ENCODE results near the gene TMEM121B.
"Not testable (repeated sequence)": the region's sequence is repeated elsewhere in the genome, so short reads cannot be mapped to it uniquely, and the experiment has no call there.

The TMEM121B gene

DNA sequence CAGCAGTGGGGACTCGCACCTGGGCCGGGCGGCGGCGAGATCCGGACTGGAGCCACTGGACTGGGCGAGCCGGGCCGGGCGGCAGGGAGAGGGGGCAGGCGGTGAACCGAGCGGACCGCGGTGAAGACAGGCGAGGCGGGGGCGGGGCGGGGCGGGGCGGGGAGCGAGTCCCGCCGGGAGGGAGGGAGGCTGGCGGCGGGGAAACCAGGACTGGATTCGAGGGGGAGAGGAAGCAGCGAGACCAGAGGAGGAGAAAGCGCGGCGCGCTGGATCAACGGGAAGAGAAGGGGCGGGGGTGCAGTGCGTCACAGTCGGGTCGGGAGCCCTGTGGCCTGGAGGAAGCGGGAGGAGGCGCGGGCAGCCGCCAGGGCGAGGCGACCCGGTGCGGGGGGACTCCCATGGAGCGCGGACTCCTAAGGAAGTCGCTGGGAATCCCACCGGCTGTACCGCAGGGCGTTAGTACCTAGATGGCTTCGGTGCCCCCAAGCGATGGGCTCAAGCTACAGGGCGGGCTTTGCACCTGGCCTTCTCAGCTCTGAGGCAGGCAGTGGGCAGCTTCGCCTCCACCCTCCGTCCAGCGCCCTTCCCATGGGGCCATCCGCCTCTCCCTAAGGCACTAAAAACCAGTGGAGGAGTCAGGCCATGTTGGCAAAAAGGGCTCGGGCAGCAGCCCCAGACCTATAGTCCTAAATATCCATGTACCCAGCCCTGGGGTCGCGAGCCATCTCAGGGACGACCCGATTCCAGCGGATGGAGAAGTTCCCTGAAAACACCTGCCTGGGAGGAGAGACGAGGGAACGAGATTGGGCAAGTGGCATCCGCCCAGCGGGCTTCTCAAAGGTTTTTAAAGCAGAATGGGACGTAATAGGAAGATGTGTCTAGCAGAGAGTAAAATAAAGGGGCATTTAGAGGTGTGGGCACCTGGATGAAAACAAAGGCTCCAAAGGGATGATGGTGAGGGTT is at the start of gene TMEM121B:
TSS of gene TMEM121B (minus strand) at position 128 of the 963 bp plus-strand sequence. CDS start 233 bp downstream, outside the sequence.
- no peak for DNase-seq

GRCh38 chr22:17167486-17167885 is 46.3 kb upstream of the TMEM121B start:
- DNase-seq, result no peak

DNA sequence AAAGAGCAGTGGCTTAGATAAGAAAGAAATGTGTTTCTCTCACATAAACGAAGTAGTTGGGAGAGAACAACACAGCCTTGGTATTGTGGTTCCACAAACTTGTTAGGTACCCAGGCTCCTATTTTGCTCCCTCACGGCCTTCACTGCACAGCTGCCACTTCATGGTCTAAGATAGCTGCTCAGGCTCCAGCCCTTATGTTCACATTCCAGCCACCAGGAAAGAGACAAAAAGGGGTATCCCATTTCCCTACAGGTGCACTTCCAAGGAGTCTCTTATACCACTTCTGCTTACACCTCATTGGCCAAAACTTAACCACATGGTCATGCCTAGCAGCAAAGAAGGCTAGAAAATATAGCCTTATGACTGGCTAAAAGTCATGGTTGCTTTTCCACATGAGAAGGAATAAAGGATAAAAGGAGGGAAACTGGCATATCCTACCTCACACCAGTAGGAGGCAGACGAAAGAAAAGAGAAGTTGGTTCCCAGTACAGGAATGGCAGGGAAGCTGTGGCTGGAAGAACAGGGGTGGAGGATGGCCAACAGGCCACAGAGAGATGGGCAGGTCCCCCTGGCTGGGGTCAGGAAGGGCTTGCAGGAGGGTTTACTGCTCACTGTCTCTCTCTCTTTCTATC is 43.3 kb upstream of the TMEM121B start:
- no peak for DNase-seq

DNA sequence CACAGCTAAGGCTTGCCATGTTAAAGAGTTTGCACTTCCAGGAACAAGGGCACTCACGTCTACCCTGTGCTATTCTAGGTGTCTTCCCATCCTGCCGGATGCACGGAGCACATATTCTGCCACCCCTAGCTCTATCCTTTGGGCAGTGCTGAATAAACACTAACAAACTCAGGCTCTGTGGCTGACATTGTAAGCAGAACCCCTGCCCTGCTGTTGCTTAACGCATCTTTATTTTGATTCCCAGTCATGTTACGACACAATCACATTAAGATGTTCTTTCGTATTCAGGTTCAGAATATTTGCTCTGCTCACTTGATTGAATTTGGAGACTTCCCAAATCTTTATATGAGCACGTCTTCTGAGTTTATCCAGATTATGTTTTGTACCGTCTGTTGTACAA is 41.6 kb upstream of the TMEM121B start:
- DNase-seq, result no peak

DNA sequence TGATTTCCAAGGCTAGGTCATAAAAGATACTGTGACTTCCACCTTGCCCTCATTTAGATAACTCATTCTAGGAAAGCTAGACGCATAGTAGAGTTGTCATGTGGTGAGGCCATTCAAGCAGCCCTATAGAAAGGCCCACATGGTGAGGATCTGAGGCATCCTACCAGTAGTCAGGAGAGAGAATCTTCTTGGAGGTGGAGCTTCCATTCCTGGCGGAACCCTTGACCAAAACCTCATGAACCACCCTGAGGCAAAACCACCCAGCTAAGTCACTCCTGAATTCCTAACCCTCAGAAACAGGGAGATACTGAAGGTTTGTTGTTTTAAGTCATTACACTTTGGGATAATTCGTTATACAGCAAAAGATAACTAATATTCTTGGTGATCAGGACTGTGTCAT is 40.8 kb upstream of the TMEM121B start:
- DNase-seq, result no peak

DNA sequence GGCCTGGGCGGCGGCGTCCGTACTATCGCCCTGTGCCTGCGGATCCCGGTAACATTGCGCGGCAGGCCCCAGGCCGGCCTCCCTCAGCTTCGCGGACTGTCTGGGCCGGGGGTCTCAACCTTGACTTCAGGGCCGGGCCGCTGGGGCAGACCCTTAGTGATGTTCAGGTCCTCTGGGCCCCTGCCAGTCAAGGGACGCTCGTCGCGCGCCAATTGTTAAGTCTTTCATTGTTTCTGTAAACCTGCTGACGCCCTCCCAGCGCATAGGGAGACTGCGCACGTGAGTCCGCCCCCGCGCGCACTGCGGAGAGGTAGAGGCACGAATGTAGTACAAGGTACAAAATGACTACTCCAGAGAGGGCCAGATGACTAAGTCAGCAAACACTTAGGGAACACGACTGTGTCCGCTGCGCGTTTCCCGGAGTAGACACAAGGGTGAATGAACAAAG is 38.4 kb upstream of the TMEM121B start:
- peak in 2 of 4 experiments; percentile 33 to 48 for DNase-seq

DNA sequence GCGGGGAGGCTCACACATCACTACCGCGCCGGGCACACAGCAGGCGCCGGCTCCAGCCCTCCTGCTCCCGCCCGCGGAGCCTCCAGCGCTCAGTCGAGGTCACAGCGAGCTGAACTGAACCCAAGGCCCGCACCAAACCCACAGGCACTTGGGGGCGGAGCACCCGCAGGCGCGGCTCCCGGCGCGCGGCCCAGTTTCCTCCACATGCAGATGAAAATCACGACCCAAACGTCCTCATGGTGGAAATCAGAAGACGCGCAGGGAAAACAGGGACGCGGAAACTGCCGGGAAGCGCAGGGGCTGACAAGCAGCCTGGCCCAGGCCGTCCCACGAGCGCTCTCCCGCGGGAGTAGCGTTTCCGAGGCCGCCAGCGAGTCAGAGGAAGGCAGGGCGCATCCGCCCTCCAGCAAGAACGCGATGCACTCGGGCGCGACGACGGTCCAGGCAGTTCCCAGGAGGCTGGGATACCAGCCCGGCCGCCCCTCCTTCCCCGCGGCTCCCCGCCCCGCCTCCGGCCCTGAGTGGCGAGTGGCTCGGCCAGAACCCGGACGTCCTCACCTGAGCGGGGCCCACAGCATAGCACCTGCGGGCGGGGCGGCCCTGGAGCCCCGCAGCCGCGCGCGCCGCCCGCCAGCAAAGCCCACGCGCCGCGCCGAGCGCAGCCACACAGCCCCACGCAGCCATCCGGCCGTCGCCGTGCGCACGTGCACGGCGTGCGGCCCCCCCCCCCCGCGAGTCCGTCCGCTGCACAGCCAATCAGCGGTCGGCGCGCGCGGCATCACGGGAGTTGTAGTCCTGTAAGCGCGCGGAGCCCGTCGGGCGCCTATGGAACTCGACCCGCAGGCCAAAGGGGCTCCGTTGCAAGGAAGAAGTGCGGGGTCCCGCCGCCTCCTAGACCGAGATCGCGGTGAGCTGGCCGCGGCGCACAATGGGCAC is 37.7 kb upstream of the TMEM121B start, which contains the start of gene HDHD5:
TSS of gene HDHD5 (minus strand) at position 710 of the 936 bp plus-strand sequence. CDS start at position 684, 26 bp downstream.
- peak; percentile 82 to 88 (median 86) for DNase-seq

- no peak for DNase-seq
Measured at GRCh38 chr22:17158176-17158567, 37.0 kb upstream of the TMEM121B start.

DNA sequence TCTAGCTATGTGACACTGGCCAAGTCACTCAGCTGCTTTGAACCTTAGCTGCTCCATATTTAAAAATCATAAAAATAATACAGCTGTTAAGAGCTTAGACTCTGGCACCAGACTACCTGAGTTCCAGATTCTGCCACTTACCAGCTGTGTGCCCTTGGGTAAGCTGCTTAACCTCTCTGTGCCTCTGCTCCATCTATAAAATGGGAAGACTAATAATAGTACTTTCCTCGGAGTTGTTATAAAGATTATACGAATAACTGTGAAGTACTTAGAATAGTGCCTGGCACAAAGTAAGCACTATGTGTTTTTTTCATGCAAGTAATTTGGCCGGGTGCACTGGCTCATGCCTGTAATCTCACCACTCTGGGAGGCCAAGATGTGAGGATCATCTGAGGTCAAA is 36.6 kb upstream of the TMEM121B start:
- no peak for DNase-seq

- DNase-seq, result no peak
Measured at GRCh38 chr22:17155941-17156340, 34.8 kb upstream of the TMEM121B start.

- no peak for DNase-seq
Measured at GRCh38 chr22:17152971-17153370, 31.8 kb upstream of the TMEM121B start.

DNA sequence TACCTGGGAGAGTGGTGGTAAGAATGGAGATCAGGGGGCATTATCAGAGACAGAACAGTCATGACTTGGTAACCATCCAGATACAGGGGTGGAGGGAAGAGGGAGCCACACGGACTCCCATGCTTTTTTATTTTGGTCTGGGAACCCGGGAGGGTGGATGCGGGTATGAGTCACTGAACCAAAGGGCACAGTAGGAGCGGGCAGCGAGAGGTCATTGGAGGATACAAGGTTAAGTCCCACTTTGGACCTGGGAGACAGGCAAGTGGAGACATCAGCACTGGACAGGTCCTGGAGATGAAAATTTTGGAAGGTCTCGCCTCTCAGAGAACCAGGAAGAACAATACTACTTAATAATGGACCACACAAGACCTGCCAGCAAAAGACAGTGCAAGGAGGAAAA is 31.2 kb upstream of the TMEM121B start:
- DNase-seq, result no peak

DNA sequence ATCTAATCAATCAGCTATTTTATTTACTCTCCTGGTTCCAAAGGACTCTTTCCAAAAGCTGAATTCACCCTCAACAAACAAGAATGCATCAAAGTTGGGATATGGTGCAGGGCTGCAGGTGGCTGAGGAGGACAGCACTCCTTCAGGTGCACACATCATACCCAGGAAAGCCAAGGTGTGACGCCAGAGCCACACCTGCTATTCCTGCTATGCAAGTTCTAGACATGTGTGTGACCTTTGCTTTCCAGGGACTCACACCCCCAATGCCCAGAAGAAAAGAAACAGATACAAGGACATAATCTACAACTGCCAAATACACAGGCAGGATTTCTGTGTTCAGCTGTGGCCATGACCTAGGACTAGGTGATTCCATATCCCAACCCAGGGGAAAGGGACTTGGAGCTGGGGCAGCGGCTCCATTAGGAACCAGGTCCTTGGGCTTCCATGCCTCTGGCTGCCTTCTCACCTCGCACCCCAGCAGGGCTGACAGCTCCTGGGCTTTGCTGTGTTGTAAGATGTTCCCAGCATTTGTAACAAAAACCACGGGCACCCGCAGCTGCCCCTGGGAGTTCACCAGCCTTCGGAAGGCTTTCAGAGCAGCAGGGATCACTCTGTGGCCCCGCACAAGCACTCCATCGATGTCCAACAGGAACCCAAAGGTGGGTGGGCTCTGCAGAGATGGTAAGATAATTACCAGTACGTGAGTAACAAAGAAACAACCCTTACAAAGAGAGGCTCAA is 28.1 kb upstream of the TMEM121B start:
- no peak for DNase-seq

- DNase-seq, result not testable (repeated sequence)
Measured at GRCh38 chr22:17147458-17147857, 26.3 kb upstream of the TMEM121B start.

- DNase-seq, result no peak
Measured at GRCh38 chr22:17145021-17145680, 24.0 kb upstream of the TMEM121B start.

DNA sequence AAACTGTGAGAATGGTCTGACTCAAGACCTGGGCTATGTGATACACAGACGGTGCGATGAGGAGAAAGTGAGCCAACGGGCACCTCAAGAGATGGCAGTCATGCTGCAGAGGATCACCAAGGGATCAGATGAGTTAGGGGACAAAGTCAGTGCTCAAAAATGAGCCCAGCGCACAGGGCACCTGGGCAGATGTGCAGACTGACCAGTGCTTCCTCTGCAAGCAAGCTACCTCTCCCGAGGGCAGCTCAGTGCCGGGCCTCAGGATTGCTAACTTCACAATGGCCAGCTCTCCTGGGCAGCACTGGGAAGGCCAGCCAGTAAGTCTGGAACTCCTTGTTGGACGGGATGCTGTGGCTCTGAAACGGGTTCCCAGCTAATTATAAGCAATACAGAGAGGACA is 22.7 kb upstream of the TMEM121B start:
- DNase-seq, result no peak

GRCh38 chr22:17143101-17143500 is 21.9 kb upstream of the TMEM121B start:
- DNase-seq, result no peak

- DNase-seq, result no peak
Measured at GRCh38 chr22:17140826-17141766, 19.9 kb upstream of the TMEM121B start.

DNA sequence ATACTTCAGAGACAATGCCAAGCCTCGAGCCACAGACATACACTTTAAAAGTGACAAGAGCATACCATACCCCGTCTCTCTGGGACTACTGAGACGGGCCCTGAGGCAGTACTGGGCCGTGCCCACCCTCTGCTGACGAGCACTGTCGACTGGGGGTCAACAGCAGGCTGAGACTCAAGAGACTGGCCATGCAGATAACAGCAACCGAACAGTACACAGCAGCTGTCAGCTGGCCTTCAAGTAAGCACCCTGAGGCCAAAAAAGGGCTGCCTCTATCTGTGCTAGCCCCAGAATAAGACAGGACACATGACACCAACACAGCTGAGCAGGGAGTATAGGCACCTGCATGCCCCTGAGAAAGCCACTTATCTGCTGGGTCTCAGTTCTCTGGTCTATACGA is 18.9 kb upstream of the TMEM121B start:
- no peak for DNase-seq

DNA sequence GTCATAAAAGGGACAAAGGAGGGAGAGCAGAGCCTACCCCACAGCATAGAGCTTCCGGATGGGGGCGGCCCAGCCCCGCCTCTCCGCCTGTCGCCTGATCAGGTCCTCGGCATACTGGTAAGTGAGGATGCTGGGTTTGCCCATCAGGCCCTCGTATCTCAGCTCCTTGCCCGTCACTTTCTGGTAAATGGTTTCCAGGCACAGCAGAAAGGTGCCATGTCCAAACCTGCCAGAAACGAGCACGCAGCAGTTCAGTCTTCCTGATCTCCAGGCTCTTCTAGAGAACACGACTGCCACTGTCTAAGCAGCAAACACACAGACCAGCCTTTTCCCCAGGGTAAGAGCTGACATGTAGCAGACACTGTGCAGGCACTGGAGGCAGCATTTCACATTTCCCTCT is 17.4 kb upstream of the TMEM121B start:
- no peak for DNase-seq
